Measurements from ENCODE around the gene PPARD. TPM values are rescaled to one million over a fixed set of nuclear protein-coding genes. Genes with fewer than 3 reads are reported as not detected.

Gene PPARD
- polyA plus RNA-seq, 1 donor from 2014 or later: 1.3 TPM

GRCh38 chr6:35428421-35429149 lies 86.2 kb downstream of the PPARD start:
- Histone ChIP-seq H2AFZ (ENCODE audit: low read depth, low read length) (no peak overlapping the region), H4K20me1 (ENCODE audit: insufficient read depth) (no peaks in the 10 kb centered on the region), H3F3A (ENCODE audit: insufficient read depth, low read length, poor library complexity, severe bottlenecking) (no peaks in the 10 kb centered on the region), H3K36me3 (ENCODE audit: insufficient read depth, low read length) (no peaks in the 10 kb centered on the region), H3K27me3 (ENCODE audit: insufficient read depth, low read depth, low read length) (no peaks in the 10 kb centered on the region), H3K9ac (ENCODE audit: low read length) (no peak overlapping the region), H3K4me3 (ENCODE audit: low read length) (no peak overlapping the region), H3K9me2 (ENCODE audit: insufficient read depth, low read length) (no peaks in the 10 kb centered on the region), H3K79me2 (replicated peaks; ENCODE audit: insufficient read depth, low read length) (no peaks in the 10 kb centered on the region), H3K4me2 (ENCODE audit: low read length) (no peak overlapping the region), H3K27ac (ENCODE audit: low read length) (no peak overlapping the region), H3K9me3 (ENCODE audit: low read length) (no peaks in the 10 kb centered on the region)
- no peak for TF ChIP-seq MXI1 (conservative IDR thresholded peaks at IDR 0.05; ENCODE audit: poor library complexity, severe bottlenecking)
- TF ChIP-seq EP300 (conservative IDR thresholded peaks at IDR 0.05; ENCODE audit: poor library complexity, severe bottlenecking): no peak
- no peak for TF ChIP-seq CTCF (IDR thresholded peaks at IDR 0.05; ENCODE audit: poor library complexity, severe bottlenecking)

GRCh38 chr6:35429463-35429862 lies 87.1 kb downstream of the PPARD start:
- H3K36me3 ChIP-seq (ENCODE audit: insufficient read depth, low read length): no peaks in the 10 kb centered on the region
- H3K9ac ChIP-seq (ENCODE audit: low read length): no peak overlapping the region
- H3K79me2 ChIP-seq (replicated peaks; ENCODE audit: insufficient read depth, low read length): no peaks in the 10 kb centered on the region
- H4K20me1 ChIP-seq (ENCODE audit: insufficient read depth): no peaks in the 10 kb centered on the region
- no peak overlapping the region for H3K27ac ChIP-seq (ENCODE audit: low read length)
- no peak overlapping the region for H2AFZ ChIP-seq (ENCODE audit: low read depth, low read length)
- no peaks in the 10 kb centered on the region for H3K27me3 ChIP-seq (ENCODE audit: insufficient read depth, low read depth, low read length)
- H3K4me3 ChIP-seq (ENCODE audit: low read length): no peak overlapping the region
- H3F3A ChIP-seq (ENCODE audit: insufficient read depth, low read length, poor library complexity, severe bottlenecking): no peaks in the 10 kb centered on the region
- H3K9me3 ChIP-seq (ENCODE audit: low read length): no peaks in the 10 kb centered on the region
- H3K9me2 ChIP-seq (ENCODE audit: insufficient read depth, low read length): no peaks in the 10 kb centered on the region
- TF ChIP-seq SMC3 (conservative IDR thresholded peaks at IDR 0.05; ENCODE audit: poor library complexity) (no peak), MXI1 (conservative IDR thresholded peaks at IDR 0.05; ENCODE audit: poor library complexity, severe bottlenecking) (no peak), TAF1 (IDR thresholded peaks at IDR 0.05; ENCODE audit: low read depth) (no peak), EZH2 (IDR thresholded peaks at IDR 0.05; ENCODE audit: borderline replicate concordance, insufficient read depth, low read length, poor library complexity, severe bottlenecking) (no peak), POLR2AphosphoS5 (IDR thresholded peaks at IDR 0.05) (no peak), RAD21 (conservative IDR thresholded peaks at IDR 0.05) (no peak), EP300 (conservative IDR thresholded peaks at IDR 0.05; ENCODE audit: poor library complexity, severe bottlenecking) (no peak), CTCF (IDR thresholded peaks at IDR 0.05; ENCODE audit: poor library complexity, severe bottlenecking) (no peak), REST (IDR thresholded peaks at IDR 0.05; ENCODE audit: borderline replicate concordance) (no peak)
- H3K4me2 ChIP-seq (ENCODE audit: low read length): no peak overlapping the region

Data from neural cell (in vitro differentiated cells).